PFSK-1 (cell line): ENCODE results near the gene CHRND.

ENCODE experiments used
- FOXP2 ChIP-seq: optimal IDR thresholded peaks from 2 replicates; pipeline ENCODE3; 2011; ENCODE audit warnings: borderline replicate concordance, control low read depth, inconsistent platforms; ENCODE audit not compliant: insufficient read depth; ENCODE audit errors: extremely low read length, extremely low read depth
- POLR2AphosphoS5 ChIP-seq: IDR thresholded peaks from 2 replicates; pipeline ENCODE4 v1.6.1; 2012; ENCODE audit warnings: low read depth, mild to moderate bottlenecking, control low read depth, low read length, moderate library complexity
- REST ChIP-seq, 2 experiments: IDR thresholded peaks; 2 replicates each; pipeline versions ENCODE4 v1.6.1 to v1.8.0; 2011 to 2012; ENCODE audit warnings: low read depth in 2 of 2, low read length in 2 of 2, control low read depth in 1 of 2, inconsistent platforms in 1 of 2, mild to moderate bottlenecking in 1 of 2, moderate library complexity in 1 of 2; ENCODE audit not compliant: insufficient read depth in 1 of 2
- SIN3A ChIP-seq: IDR thresholded peaks from 2 replicates; pipeline ENCODE4 v1.6.1; 2012; ENCODE audit warnings: mild to moderate bottlenecking, low read length, moderate library complexity, borderline replicate concordance; ENCODE audit not compliant: insufficient read depth
- TAF1 ChIP-seq: IDR thresholded peaks from 2 replicates; pipeline ENCODE4 v1.6.1; 2012; ENCODE audit warnings: low read length, control low read depth, borderline replicate concordance; ENCODE audit not compliant: insufficient read depth

CHRND gene

GRCh38 chr2:232502511-232502910 is 23.4 kb upstream of the CHRND start:
- TF ChIP-seq POLR2AphosphoS5 (no peak), TAF1 (no peak), REST (IDR thresholded peaks at IDR 0.05; ENCODE audit: insufficient read depth in 1 of 2, low read depth in 2 of 2, low read length in 2 of 2) (no peak), FOXP2 (no peak), SIN3A (no peak)

GRCh38 chr2:232502911-232503808 is 22.8 kb upstream of the CHRND start:
- peak; percentile 11 for TF ChIP-seq FOXP2
- TF ChIP-seq SIN3A: no peak

- TF ChIP-seq FOXP2 (no peak), REST (IDR thresholded peaks at IDR 0.05; ENCODE audit: insufficient read depth in 1 of 2, low read depth in 2 of 2, low read length in 2 of 2) (no peak), POLR2AphosphoS5 (no peak)
Measured at GRCh38 chr2:232503809-232504323, 22.1 kb upstream of the CHRND start.

GRCh38 chr2:232504438-232504837 is 21.5 kb upstream of the CHRND start:
- TF ChIP-seq SIN3A: no peak
- no peak for TF ChIP-seq REST (IDR thresholded peaks at IDR 0.05; ENCODE audit: insufficient read depth in 1 of 2, low read depth in 2 of 2, low read length in 2 of 2)
- no peak for TF ChIP-seq POLR2AphosphoS5
- no peak for TF ChIP-seq FOXP2
- no peak for TF ChIP-seq TAF1

GRCh38 chr2:232505856-232506255 is 20.1 kb upstream of the CHRND start:
- TF ChIP-seq SIN3A (no peak), POLR2AphosphoS5 (no peak), REST (IDR thresholded peaks at IDR 0.05; ENCODE audit: insufficient read depth in 1 of 2, low read depth in 2 of 2, low read length in 2 of 2) (no peak), FOXP2 (no peak), TAF1 (no peak)
